K562 (cell line): ENCODE measurements around the gene CARD9. TPM values are rescaled to one million over a fixed set of nuclear protein-coding genes. Genes with fewer than 3 reads are reported as not detected.

Experiments
- ATAC-seq: fragments of 200-7000 bp; cut with Tn5 transposase; 3 replicates; pipeline ENCODE4 v1.9.1; 2020; ENCODE audit warnings: moderate library complexity
- BruUV-seq: library from RNA; stranded (reverse); fragments of 400-500 nt; replicated peaks from 2 replicates; lab custom pipeline; 2021; lab: Mats Ljungman, UMichigan
- CTCF ChIA-PET: fragments of 300-600 bp; formaldehyde crosslinking; extraction: SDS; loops from one replicate; lab custom pipeline; 2021; ENCODE audit warnings: low intra/inter-chr PET ratio; lab: Yijun Ruan, JAX
- POLR2A ChIA-PET: fragments of 300-600, 350-650 bp; sonication (Branson Sonifier 250); formaldehyde crosslinking; extraction: SDS; loops from one replicate; lab custom pipeline; 2021; ENCODE audit warnings: antibody characterized with exemption, inconsistent platforms; lab: Yijun Ruan, JAX
- DNase-seq, 4 experiments: peaks; one replicate each; pipeline versions ENCODE4 v3.0.0 to v3.0.0-alpha.2; 2011 to 2018; ENCODE audit warnings: low spot score in 3 of 4, mixed read lengths in 3 of 4; ENCODE audit errors: extremely low read depth in 1 of 4
- FAIRE-seq: peaks from 2 replicates; lab custom pipeline; 2011; peaks lifted over from hg19 to GRCh38; lab: Jason Lieb, UNC
- H2AFZ ChIP-seq: 2 replicates; pipeline ENCODE4 v1.6.0; 2011; ENCODE audit warnings: low read depth, low read length, control low read depth, inconsistent platforms
- H3K27ac ChIP-seq: fragments of 200-600 bp; 3 replicates; pipeline ENCODE4 v1.8.0; 2011; ENCODE audit warnings: low read depth, mild to moderate bottlenecking, control low read depth, inconsistent platforms, low read length, moderate library complexity, mixed read lengths; ENCODE audit errors: extremely low read depth
- H3K27me3 ChIP-seq, 2 experiments: fragments of 300-600 bp in 1 of 2; 2 replicates in 1 of 2; 3 replicates in 1 of 2; pipeline versions ENCODE4 v1.6.0 to v1.8.0; 2011; ENCODE audit warnings: inconsistent platforms in 2 of 2, low read length in 2 of 2, mild to moderate bottlenecking in 1 of 2, mixed read lengths in 1 of 2, moderate library complexity in 1 of 2; ENCODE audit not compliant: control insufficient read depth in 2 of 2, insufficient read depth in 2 of 2
- H3K36me3 ChIP-seq: fragments of 300-600 bp; 3 replicates; pipeline ENCODE4 v1.8.0; 2011; ENCODE audit warnings: mild to moderate bottlenecking, low read length, inconsistent platforms; ENCODE audit not compliant: control insufficient read depth, insufficient read depth
- H3K4me1 ChIP-seq, 2 experiments: fragments of 200-600 bp in 1 of 2; replicated peaks in 1 of 2; 2 replicates in 1 of 2; 3 replicates in 1 of 2; pipeline versions ENCODE4 v1.5.1 to v1.8.0; 2011; ENCODE audit warnings: inconsistent platforms in 2 of 2, low read length in 2 of 2, mild to moderate bottlenecking in 1 of 2, mixed read lengths in 1 of 2, moderate library complexity in 1 of 2; ENCODE audit not compliant: control insufficient read depth in 2 of 2, insufficient read depth in 2 of 2
- H3K4me2 ChIP-seq: 2 replicates; pipeline ENCODE4 v1.6.1; 2011; ENCODE audit warnings: low read length, control low read depth, inconsistent platforms, mixed read lengths; ENCODE audit not compliant: insufficient read depth
- H3K4me3 ChIP-seq: fragments of 200-600 bp; sonication (generic), shearing (Covaris generic); 2 replicates; pipeline ENCODE4 v1.5.1; 2016; ENCODE audit warnings: control low read depth, inconsistent platforms
- H3K79me2 ChIP-seq: fragments of 200-600 bp; 3 replicates; pipeline ENCODE4 v1.8.0; 2011; ENCODE audit warnings: low read length, inconsistent platforms; ENCODE audit not compliant: control insufficient read depth, insufficient read depth
- H3K9ac ChIP-seq, 2 experiments: 2 replicates each; pipeline versions ENCODE4 v1.6.0 to v1.6.1; 2011; ENCODE audit warnings: low read depth in 2 of 2, low read length in 2 of 2, control low read depth in 1 of 2, inconsistent platforms in 1 of 2, mild to moderate bottlenecking in 1 of 2, mixed read lengths in 1 of 2; ENCODE audit not compliant: insufficient read depth in 1 of 2
- H3K9me1 ChIP-seq: one replicate; pipeline ENCODE4 v1.6.0; 2011; ENCODE audit warnings: inconsistent platforms, mild to moderate bottlenecking, low read length, moderate library complexity; ENCODE audit not compliant: control insufficient read depth, insufficient read depth
- H3K9me3 ChIP-seq: replicated peaks from 2 replicates; pipeline ENCODE4 v1.5.1; 2011; ENCODE audit warnings: low read depth, low read length, inconsistent platforms; ENCODE audit not compliant: control insufficient read depth, insufficient read depth
- H4K20me1 ChIP-seq: replicated peaks from 2 replicates; pipeline ENCODE4 v1.6.1; 2011; ENCODE audit warnings: low read length, inconsistent platforms, mixed read lengths; ENCODE audit not compliant: control insufficient read depth, insufficient read depth
- CC2D1A ChIP-seq: fragments of 450-650 bp; IDR thresholded peaks from 2 replicates; pipeline ENCODE4 v1.6.1; 2017; ENCODE audit warnings: mild to moderate bottlenecking
- FOXK1 ChIP-seq: sonication (generic); formaldehyde crosslinking; IDR thresholded peaks from 2 replicates; pipeline ENCODE4 v1.8.0; 2022; ENCODE audit warnings: missing genetic modification reagents, mild to moderate bottlenecking, borderline replicate concordance
- GABPB2 ChIP-seq: fragments of 250-450 bp; sonication (Bioruptor Pico); conservative IDR thresholded peaks from 2 replicates; pipeline ENCODE4 v1.5.1; 2021; ENCODE audit warnings: mild to moderate bottlenecking
- HNRNPLL ChIP-seq: fragments of 200-400 bp; formaldehyde crosslinking; IDR thresholded peaks from 2 replicates; pipeline ENCODE4 v1.6.1; 2017; ENCODE audit warnings: low read length, low read depth, mild to moderate bottlenecking; ENCODE audit not compliant: poor library complexity, severe bottlenecking
- KDM5B ChIP-seq: fragments of 200-600 bp; sonication (generic); IDR thresholded peaks from 2 replicates; pipeline ENCODE4 v1.6.1; 2012; ENCODE audit warnings: low read depth, mild to moderate bottlenecking, moderate library complexity, low read length, control low read depth, inconsistent platforms; ENCODE audit not compliant: insufficient replicate concordance
- MEF2D ChIP-seq: conservative IDR thresholded peaks from 2 replicates; pipeline ENCODE4 v1.6.1; 2016; ENCODE audit warnings: low read depth, missing genetic modification characterization, missing compliant biosample characterization
- NCOA6 ChIP-seq: fragments of 450-650 bp; IDR thresholded peaks from 2 replicates; pipeline ENCODE4 v1.6.1; 2017; ENCODE audit warnings: mild to moderate bottlenecking
- NFRKB ChIP-seq: fragments of 450-650 bp; IDR thresholded peaks from 2 replicates; pipeline ENCODE4 v1.6.1; 2016; ENCODE audit warnings: low read depth
- NR2F6 ChIP-seq: fragments of 450-650 bp; formaldehyde crosslinking; IDR thresholded peaks from 2 replicates; pipeline ENCODE4 v1.4.0; 2020; ENCODE audit warnings: mild to moderate bottlenecking
- RBFOX2 ChIP-seq: fragments of 200-400 bp; formaldehyde crosslinking; IDR thresholded peaks from 2 replicates; pipeline ENCODE4 v1.6.1; 2017; ENCODE audit warnings: low read depth, mild to moderate bottlenecking, low read length, moderate library complexity
- RCOR1 ChIP-seq, 2 experiments: IDR thresholded peaks; 2 replicates each; pipeline ENCODE4 v1.6.1; 2012; ENCODE audit warnings: low read depth in 2 of 2, low read length in 2 of 2, borderline replicate concordance in 1 of 2, improper control_type of control experiment in 1 of 2
- TGIF2 ChIP-seq: sonication (generic); formaldehyde crosslinking; IDR thresholded peaks from 2 replicates; pipeline ENCODE4 v1.8.1; 2022; ENCODE audit warnings: mild to moderate bottlenecking, missing genetic modification reagents, moderate library complexity
- THRAP3 ChIP-seq: fragments of 450-650 bp; IDR thresholded peaks from 2 replicates; pipeline ENCODE4 v1.6.1; 2016; ENCODE audit warnings: mild to moderate bottlenecking, inconsistent platforms, borderline replicate concordance
- ZNF3 ChIP-seq: fragments of 250-450 bp; sonication (Bioruptor Pico); IDR thresholded peaks from 2 replicates; pipeline ENCODE4 v1.5.0; 2021; ENCODE audit warnings: mild to moderate bottlenecking, moderate library complexity
- ZNF444 ChIP-seq: fragments of 250-450 bp; sonication (Bioruptor Pico); IDR thresholded peaks from 2 replicates; pipeline ENCODE4 v1.4.0; 2020; ENCODE audit warnings: mild to moderate bottlenecking, moderate library complexity
- WGBS: fragments of 100-300 bp; shearing (Covaris generic); methylation state at CpG from one replicate; pipeline ENCODE4 v1.1.6; 2016; ENCODE audit warnings: low coverage, mixed read lengths; ENCODE audit not compliant: insufficient coverage; ENCODE audit errors: missing lambda C conversion rate; 5-methylcytosine and 5-hydroxymethylcytosine counted together
- in situ Hi-C: fragments of 300-500 bp; cut with MboI; formaldehyde crosslinking; loops from 4 replicates; pipeline ENCODE4 v1.15.0; 2018; ENCODE audit warnings: inconsistent platforms, mixed read lengths
- intact Hi-C: fragments of 100-400 bp; cut with micrococcal nuclease; formaldehyde crosslinking; loops from 2 replicates; pipeline ENCODE4 v1.14.2; 2022
- polyA plus RNA-seq, 8 experiments: library from polyadenylated mRNA; depleted of rRNA in 4 of 8; stranded (reverse) in 5 of 8; unstranded in 3 of 8; fragments of >200 nt; fragmentation: Nextera tagmentation in 2 of 8; fragmentation: Illumina TruSeq in 1 of 8; extraction: Ambion mirVana in 2 of 8; extraction: Trizol in 1 of 8; gene quantifications; 2 replicates each; pipeline versions ENCODE4 v1.2.1 to v1.2.3, GENCODE V29; 2011 to 2014; ENCODE audit warnings: inconsistent platforms in 1 of 8, missing spikeins in 1 of 8
- total RNA-seq, 7 experiments: library from RNA; depleted of rRNA in 6 of 7; stranded (reverse); fragments of >200 nt in 6 of 7; fragmentation: Illumina TruSeq in 2 of 7; extraction: Trizol in 2 of 7; gene quantifications; 2 replicates each; pipeline versions ENCODE4 v1.2.1 to v1.2.3, GENCODE V29; 2011 to 2021; ENCODE audit warnings: low replicate concordance in 1 of 7
- TF ChIP-seq, protein P1 (sequence below), 2 experiments: fragments of 200-800 bp in 1 of 2; sonication (Bioruptor generic) in 1 of 2; sonication (generic) in 1 of 2; formaldehyde crosslinking in 1 of 2; IDR thresholded peaks in 1 of 2; conservative IDR thresholded peaks in 1 of 2; 2 replicates each; pipeline versions ENCODE4 v1.5.0 to v1.6.1; 2016 to 2020; ENCODE audit warnings: missing compliant biosample characterization in 1 of 2, missing genetic modification characterization in 1 of 2, missing genetic modification reagents in 1 of 2
- TF ChIP-seq, protein P2 (sequence below): fragments of 450-650 bp; formaldehyde crosslinking; IDR thresholded peaks from 2 replicates; pipeline ENCODE4 v1.4.0; 2020; ENCODE audit warnings: mild to moderate bottlenecking, moderate library complexity
- TF ChIP-seq, protein P3 (sequence below): IDR thresholded peaks from 2 replicates; pipeline ENCODE4 v1.6.1; 2014; ENCODE audit warnings: antibody characterized with exemption
- TF ChIP-seq, protein P4 (sequence below): fragments of 450-650 bp; formaldehyde crosslinking; IDR thresholded peaks from 2 replicates; pipeline ENCODE4 v1.4.0; 2022; ENCODE audit warnings: mild to moderate bottlenecking, moderate library complexity

The CARD9 gene
- total and polyA plus RNA-seq, 9 of the 15 experiments (the other 6 are each of a cell fraction or from before 2014, with no cell fraction given), result 1.7 to 53.0 (median 9.7) TPM

DNA sequence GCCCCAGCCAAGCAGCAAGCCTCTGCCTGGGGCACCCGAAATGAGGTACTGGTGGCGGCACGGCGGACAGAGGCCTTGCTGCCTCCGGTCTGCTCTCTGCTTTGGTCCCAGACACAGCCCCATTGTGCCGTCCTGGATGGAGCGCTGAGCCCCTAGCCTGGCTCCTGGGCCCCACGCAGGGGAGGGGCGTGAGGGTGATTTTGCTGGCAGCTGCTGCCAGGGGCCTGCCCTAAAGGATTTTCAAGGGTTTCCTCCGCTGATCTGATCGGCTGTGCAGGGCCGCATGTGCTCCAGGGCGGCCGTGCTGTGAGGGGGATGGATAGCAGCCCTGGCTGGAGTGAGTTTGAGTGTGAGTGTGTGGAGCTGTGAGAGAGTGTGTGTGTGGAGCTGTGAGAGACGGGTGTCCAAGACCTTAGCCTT, 44.8 kb downstream of the CARD9 start:
- Histone ChIP-seq H3K4me2 (peak overlapping the region; percentile 77), H3K79me2 (peaks cover 15% of the 10 kb centered on the region), H3K4me3 (peak overlapping the region; percentile 52; the same call in 1 of the 2 replicates), H3K4me1 (peaks cover 4 to 92% of the 10 kb centered on the region in 2 experiments), H3K27me3 (peaks cover 3 to 11% of the 10 kb centered on the region in 2 experiments; a peak in 2 of 5 replicates), H3K36me3 (no peaks in the 10 kb centered on the region), H2AFZ (no peak overlapping the region), H3K27ac (no peak overlapping the region), H3K9ac (peak overlapping the region; percentile 63 to 88; a peak in 3 of 4 replicates), H4K20me1 (no peaks in the 10 kb centered on the region), H3K9me3 (no peaks in the 10 kb centered on the region), H3K9me1 (no peaks in the 10 kb centered on the region)
- no peak for FAIRE-seq
- ATAC-seq, result no peak
- in situ Hi-C loops (loop anchor here (25.0 kb wide), 1 partner anchor 309 kb away; no protein-coding TSS in a partner anchor), intact Hi-C loops (no loop called here)
- no TSS peak for BruUV-seq
- ChIA-PET CTCF (no interaction called here), POLR2A (no interaction called here)
- no peak for DNase-seq
- 77% methylated on average over 15 of the region's 15 CpGs for WGBS
- TF ChIP-seq HNRNPLL (no peak), ZNF444 (CRISPR knock-in tag) (no peak), RCOR1 (IDR thresholded peaks at IDR 0.05; ENCODE audit: borderline replicate concordance in 1 of 2, low read depth in 2 of 2, low read length in 2 of 2) (no peak), THRAP3 (no peak), RBFOX2 (peak; percentile 43), GABPB2 (no peak), NCOA6 (no peak), FOXK1 (no peak), TGIF2 (CRISPR knock-in tag) (no peak), NFRKB (no peak), CC2D1A (no peak), MEF2D (tag) (no peak), KDM5B (peak; percentile 43), NR2F6 (CRISPR knock-in tag) (no peak), ZNF3 (CRISPR knock-in tag) (no peak)
- TF ChIP-seq, protein P1, sequence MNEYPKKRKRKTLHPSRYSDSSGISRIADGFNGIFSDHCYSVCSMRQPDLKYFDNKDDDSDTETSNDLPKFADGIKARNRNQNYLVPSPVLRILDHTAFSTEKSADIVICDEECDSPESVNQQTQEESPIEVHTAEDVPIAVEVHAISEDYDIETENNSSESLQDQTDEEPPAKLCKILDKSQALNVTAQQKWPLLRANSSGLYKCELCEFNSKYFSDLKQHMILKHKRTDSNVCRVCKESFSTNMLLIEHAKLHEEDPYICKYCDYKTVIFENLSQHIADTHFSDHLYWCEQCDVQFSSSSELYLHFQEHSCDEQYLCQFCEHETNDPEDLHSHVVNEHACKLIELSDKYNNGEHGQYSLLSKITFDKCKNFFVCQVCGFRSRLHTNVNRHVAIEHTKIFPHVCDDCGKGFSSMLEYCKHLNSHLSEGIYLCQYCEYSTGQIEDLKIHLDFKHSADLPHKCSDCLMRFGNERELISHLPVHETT (CRISPR knock-in tag; conservative IDR thresholded peaks at IDR 0.05 in 1 of 2, IDR thresholded peaks at IDR 0.05 in 1 of 2), result no peak
- TF ChIP-seq, protein P2, sequence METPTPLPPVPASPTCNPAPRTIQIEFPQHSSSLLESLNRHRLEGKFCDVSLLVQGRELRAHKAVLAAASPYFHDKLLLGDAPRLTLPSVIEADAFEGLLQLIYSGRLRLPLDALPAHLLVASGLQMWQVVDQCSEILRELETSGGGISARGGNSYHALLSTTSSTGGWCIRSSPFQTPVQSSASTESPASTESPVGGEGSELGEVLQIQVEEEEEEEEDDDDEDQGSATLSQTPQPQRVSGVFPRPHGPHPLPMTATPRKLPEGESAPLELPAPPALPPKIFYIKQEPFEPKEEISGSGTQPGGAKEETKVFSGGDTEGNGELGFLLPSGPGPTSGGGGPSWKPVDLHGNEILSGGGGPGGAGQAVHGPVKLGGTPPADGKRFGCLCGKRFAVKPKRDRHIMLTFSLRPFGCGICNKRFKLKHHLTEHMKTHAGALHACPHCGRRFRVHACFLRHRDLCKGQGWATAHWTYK (CRISPR knock-in tag), result no peak
- TF ChIP-seq, protein P3, sequence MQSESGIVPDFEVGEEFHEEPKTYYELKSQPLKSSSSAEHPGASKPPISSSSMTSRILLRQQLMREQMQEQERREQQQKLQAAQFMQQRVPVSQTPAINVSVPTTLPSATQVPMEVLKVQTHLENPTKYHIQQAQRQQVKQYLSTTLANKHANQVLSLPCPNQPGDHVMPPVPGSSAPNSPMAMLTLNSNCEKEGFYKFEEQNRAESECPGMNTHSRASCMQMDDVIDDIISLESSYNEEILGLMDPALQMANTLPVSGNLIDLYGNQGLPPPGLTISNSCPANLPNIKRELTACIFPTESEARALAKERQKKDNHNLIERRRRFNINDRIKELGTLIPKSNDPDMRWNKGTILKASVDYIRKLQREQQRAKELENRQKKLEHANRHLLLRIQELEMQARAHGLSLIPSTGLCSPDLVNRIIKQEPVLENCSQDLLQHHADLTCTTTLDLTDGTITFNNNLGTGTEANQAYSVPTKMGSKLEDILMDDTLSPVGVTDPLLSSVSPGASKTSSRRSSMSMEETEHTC, result no peak
- TF ChIP-seq, protein P4, sequence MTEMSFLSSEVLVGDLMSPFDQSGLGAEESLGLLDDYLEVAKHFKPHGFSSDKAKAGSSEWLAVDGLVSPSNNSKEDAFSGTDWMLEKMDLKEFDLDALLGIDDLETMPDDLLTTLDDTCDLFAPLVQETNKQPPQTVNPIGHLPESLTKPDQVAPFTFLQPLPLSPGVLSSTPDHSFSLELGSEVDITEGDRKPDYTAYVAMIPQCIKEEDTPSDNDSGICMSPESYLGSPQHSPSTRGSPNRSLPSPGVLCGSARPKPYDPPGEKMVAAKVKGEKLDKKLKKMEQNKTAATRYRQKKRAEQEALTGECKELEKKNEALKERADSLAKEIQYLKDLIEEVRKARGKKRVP, result no peak
